Common myeloid progenitor, CD34-positive (primary cell): ENCODE results near the gene PADI3.

Source experiments
- CTCF ChIA-PET: fragments of 350-600 bp; sonication (Branson Sonifier 250); formaldehyde crosslinking; loops from one replicate; lab custom pipeline; 2021; ENCODE audit warnings: antibody characterized with exemption; lab: Charles Lee
- POLR2A ChIA-PET: fragments of 350-600 bp; sonication (Branson Sonifier 250); formaldehyde crosslinking; loops from one replicate; lab custom pipeline; 2021; ENCODE audit warnings: antibody characterized with exemption; lab: Charles Lee
- DNase-seq, 3 donors: peaks; one replicate each; pipeline versions ENCODE4 v3.0.0 to v3.0.0-alpha.2; 2013
- H3K27ac ChIP-seq, 2 experiments: 1 replicate in 1 of 2; 2 replicates in 1 of 2; pipeline ENCODE4 v1.7.0; 2013; ENCODE audit warnings: inconsistent platforms in 2 of 2, low read length in 2 of 2, mild to moderate bottlenecking in 2 of 2, low read depth in 1 of 2, moderate library complexity in 1 of 2; ENCODE audit not compliant: severe bottlenecking in 2 of 2, insufficient read depth in 1 of 2, poor library complexity in 1 of 2
- H3K27me3 ChIP-seq, 5 experiments: replicated peaks in 2 of 5; 1 replicate in 3 of 5; 2 replicates in 2 of 5; pipeline versions ENCODE4 v1.6.1 to v1.7.0; 2013; ENCODE audit warnings: low read length in 4 of 5, mild to moderate bottlenecking in 2 of 5, moderate library complexity in 2 of 5, inconsistent platforms in 1 of 5; ENCODE audit not compliant: insufficient read depth in 5 of 5, control insufficient read depth in 4 of 5
- H3K36me3 ChIP-seq, 4 experiments: 1 replicate in 2 of 4; 2 replicates in 2 of 4; pipeline versions ENCODE4 v1.6.1 to v1.7.0; 2013; ENCODE audit warnings: low read length in 3 of 4, control low read depth in 1 of 4, mild to moderate bottlenecking in 1 of 4; ENCODE audit not compliant: control insufficient read depth in 4 of 4, insufficient read depth in 4 of 4
- H3K4me1 ChIP-seq, 4 experiments: 1 replicate in 3 of 4; 2 replicates in 1 of 4; pipeline versions ENCODE4 v1.6.1 to v1.7.1; 2013; ENCODE audit warnings: low read length in 3 of 4, mild to moderate bottlenecking in 3 of 4, control low read depth in 1 of 4, inconsistent platforms in 1 of 4, moderate library complexity in 1 of 4; ENCODE audit not compliant: control insufficient read depth in 4 of 4, insufficient read depth in 4 of 4; ENCODE audit errors: control extremely low read depth in 1 of 4
- H3K4me3 ChIP-seq, 7 experiments: 1 replicate in 4 of 7; 2 replicates in 3 of 7; pipeline versions ENCODE4 v1.5.1 to v1.7.0; 2013; ENCODE audit warnings: mild to moderate bottlenecking in 7 of 7, low read length in 6 of 7, moderate library complexity in 6 of 7, inconsistent platforms in 2 of 7, low read depth in 2 of 7, control low read depth in 1 of 7; ENCODE audit not compliant: insufficient read depth in 4 of 7, control insufficient read depth in 1 of 7; ENCODE audit errors: extremely low read depth in 1 of 7
- H3K9me3 ChIP-seq, 5 experiments: 1 replicate in 4 of 5; 2 replicates in 1 of 5; pipeline versions ENCODE4 v1.6.1 to v1.7.1; 2013; ENCODE audit warnings: low read length in 4 of 5, mild to moderate bottlenecking in 2 of 5, inconsistent platforms in 1 of 5, low read depth in 1 of 5, moderate library complexity in 1 of 5; ENCODE audit not compliant: control insufficient read depth in 4 of 5, insufficient read depth in 2 of 5; ENCODE audit errors: control extremely low read depth in 1 of 5
- WGBS: methylation state at CpG from one replicate; pipeline ENCODE4 v1.1.5; 2013; ENCODE audit not compliant: insufficient coverage; 5-methylcytosine and 5-hydroxymethylcytosine counted together

Gene PADI3

GRCh38 chr1:17273096-17273495 lies 24.2 kb downstream of the PADI3 start:
- Histone ChIP-seq H3K4me3 (no peak overlapping the region), H3K36me3 (no peaks in the 10 kb centered on the region), H3K27ac (no peak overlapping the region), H3K27me3 (no peaks in the 10 kb centered on the region), H3K4me1 (peaks cover 0 to 31% (median 13%) of the 10 kb centered on the region in 4 experiments), H3K9me3 (no peaks in the 10 kb centered on the region)
- ChIA-PET CTCF (interaction anchor here (1.0 to 5.8 kb wide), 11 partner anchors 12 to 216 kb away, joined by 3 to 54 read pairs (median 6); no protein-coding TSS in a partner anchor), POLR2A (no interaction called here)
- DNase-seq = no peak
- 95% methylated on average over 13 of the region's 13 CpGs for WGBS

GRCh38 chr1:17274186-17275170 lies 25.6 kb downstream of the PADI3 start:
- peak; percentile 40 to 59 (median 44) for DNase-seq
- Histone ChIP-seq H3K27ac (no peak overlapping the region), H3K27me3 (no peaks in the 10 kb centered on the region), H3K9me3 (no peaks in the 10 kb centered on the region), H3K4me3 (no peak overlapping the region), H3K4me1 (peaks cover 0 to 40% (median 13%) of the 10 kb centered on the region in 4 experiments), H3K36me3 (no peaks in the 10 kb centered on the region)
- WGBS = 55% methylated on average over 12 of the region's 15 CpGs
- POLR2A ChIA-PET = interaction anchor here (0.7 kb wide), 1 partner anchor 151 kb away, joined by 5 read pairs; no protein-coding TSS in a partner anchor
- CTCF ChIA-PET = interaction anchor here (0.8 to 5.8 kb wide), 15 partner anchors 14 to 217 kb away, joined by 3 to 54 read pairs (median 4); no protein-coding TSS in a partner anchor

- peak; percentile 85 to 94 (median 92) for DNase-seq
- POLR2A ChIA-PET = no interaction called here
- CTCF ChIA-PET = interaction anchor here (0.5 to 5.8 kb wide), 30 partner anchors 10 to 258 kb away, joined by 3 to 54 read pairs (median 4); partner anchors contain the start of genes PADI4 and PADI6
These were observed 27.7 kb downstream of the PADI3 start for GRCh38 chr1:17276568-17276967.

GRCh38 chr1:17277511-17278159 lies 28.7 kb downstream of the PADI3 start:
- 91% methylated on average over 8 of the region's 8 CpGs for WGBS
- H3K36me3 ChIP-seq = no peaks in the 10 kb centered on the region
- H3K4me3 ChIP-seq = no peak overlapping the region
- DNase-seq = no peak
- no peaks in the 10 kb centered on the region for H3K9me3 ChIP-seq
- ChIA-PET CTCF (interaction anchor here (0.6 to 5.8 kb wide), 16 partner anchors 9 to 149 kb away, joined by 3 to 54 read pairs (median 5); partner anchors contain the start of gene PADI4), POLR2A (no interaction called here)
- H3K27ac ChIP-seq = no peak overlapping the region
- no peaks in the 10 kb centered on the region for H3K27me3 ChIP-seq
- peaks cover 6 to 63% (median 32%) of the 10 kb centered on the region in 4 experiments for H3K4me1 ChIP-seq

More at GRCh38 chr1:17276568-17276967, 27.7 kb downstream of the PADI3 start:
- 3% methylated on average over 6 of the region's 11 CpGs for WGBS
- Histone ChIP-seq H3K36me3 (no peaks in the 10 kb centered on the region), H3K4me3 (peak overlapping the region in 1 of 7 experiments; percentile 38), H3K27me3 (no peaks in the 10 kb centered on the region), H3K27ac (no peak overlapping the region), H3K9me3 (no peaks in the 10 kb centered on the region), H3K4me1 (peaks cover 0 to 52% (median 22%) of the 10 kb centered on the region in 4 experiments)

GRCh38 chr1:17278996-17279830 lies 30.3 kb downstream of the PADI3 start:
- Histone ChIP-seq H3K4me3 (no peak overlapping the region), H3K9me3 (no peaks in the 10 kb centered on the region), H3K36me3 (no peaks in the 10 kb centered on the region), H3K27me3 (no peaks in the 10 kb centered on the region), H3K27ac (no peak overlapping the region), H3K4me1 (peaks cover 6 to 78% (median 36%) of the 10 kb centered on the region in 4 experiments)
- 98% methylated on average over 14 of the region's 14 CpGs for WGBS
- CTCF ChIA-PET = interaction anchor here (1.0 to 2.5 kb wide), 6 partner anchors 10 to 151 kb away, joined by 3 to 10 read pairs (median 4); no protein-coding TSS in a partner anchor
- POLR2A ChIA-PET = interaction anchor here (0.6 kb wide), 1 partner anchor 13 kb away, joined by 3 read pairs; no protein-coding TSS in a partner anchor
- no peak for DNase-seq

GRCh38 chr1:17280436-17280835 lies 31.5 kb downstream of the PADI3 start:
- ChIA-PET POLR2A (no interaction called here), CTCF (interaction anchor here (0.6 to 2.5 kb wide), 7 partner anchors 9 to 153 kb away, joined by 3 to 10 read pairs (median 4); no protein-coding TSS in a partner anchor)
- H3K36me3 ChIP-seq = no peaks in the 10 kb centered on the region
- H3K27ac ChIP-seq = no peak overlapping the region
- 96% methylated on average over 7 of the region's 7 CpGs for WGBS
- no peaks in the 10 kb centered on the region for H3K9me3 ChIP-seq
- DNase-seq = no peak
- no peaks in the 10 kb centered on the region for H3K27me3 ChIP-seq
- no peak overlapping the region for H3K4me3 ChIP-seq
- peaks cover 6 to 78% (median 36%) of the 10 kb centered on the region in 4 experiments for H3K4me1 ChIP-seq
